Smooth muscle cell (in vitro differentiated cells): ENCODE data around the gene LRRC42. TPM values are rescaled to one million over a fixed set of nuclear protein-coding genes. Genes with fewer than 3 reads are reported as not detected.

Source experiments
- DNase-seq: peaks from one replicate; lab custom pipeline; 2025; ENCODE audit not compliant: unreplicated experiment; lab: John Stamatoyannopoulos, UW
- H2AFZ ChIP-seq: fragments of 200-600 bp; sonication (generic); 2 replicates; pipeline ENCODE4 v1.6.0; 2016; ENCODE audit warnings: antibody characterized with exemption, low read depth, mild to moderate bottlenecking
- H3F3A ChIP-seq: fragments of 200-600 bp; sonication (generic); 2 replicates; pipeline ENCODE4 v1.6.0; 2017; ENCODE audit warnings: antibody characterized with exemption, low read depth
- H3K27ac ChIP-seq: fragments of 200-600 bp; sonication (generic); 2 replicates; pipeline ENCODE4 v1.5.1; 2016; ENCODE audit warnings: low read depth, mild to moderate bottlenecking
- H3K27me3 ChIP-seq: fragments of 200-600 bp; sonication (generic); 2 replicates; pipeline ENCODE4 v1.6.1; 2016; ENCODE audit warnings: low read depth, mild to moderate bottlenecking
- H3K36me3 ChIP-seq: fragments of 200-600 bp; sonication (generic); 2 replicates; pipeline ENCODE4 v1.5.1; 2016; ENCODE audit warnings: low read depth
- H3K4me1 ChIP-seq: fragments of 200-600 bp; sonication (generic); 2 replicates; pipeline ENCODE4 v1.5.1; 2016; ENCODE audit warnings: low read depth
- H3K4me2 ChIP-seq: fragments of 200-600 bp; sonication (generic); 2 replicates; pipeline ENCODE4 v1.6.0; 2016; ENCODE audit warnings: mild to moderate bottlenecking
- H3K4me3 ChIP-seq: fragments of 200-600 bp; sonication (generic); 2 replicates; pipeline ENCODE4 v1.5.1; 2016; ENCODE audit warnings: mild to moderate bottlenecking
- H3K79me2 ChIP-seq: fragments of 200-600 bp; sonication (generic); 2 replicates; pipeline ENCODE4 v1.6.0; 2016; ENCODE audit warnings: low read depth, mild to moderate bottlenecking
- H3K9ac ChIP-seq: fragments of 200-600 bp; sonication (generic); 2 replicates; pipeline ENCODE4 v1.6.0; 2016; ENCODE audit warnings: low read depth
- H3K9me3 ChIP-seq: fragments of 200-600 bp; sonication (generic); replicated peaks from 2 replicates; pipeline ENCODE4 v1.5.1; 2016; ENCODE audit warnings: low read depth
- H4K20me1 ChIP-seq: fragments of 200-600 bp; sonication (generic); 2 replicates; pipeline ENCODE4 v1.6.0; 2016; ENCODE audit warnings: low read depth
- CTCF ChIP-seq: fragments of 200-600 bp; sonication (generic); IDR thresholded peaks from 2 replicates; pipeline ENCODE4 v1.5.1; 2017; ENCODE audit warnings: borderline replicate concordance, mild to moderate bottlenecking, antibody characterized with exemption; ENCODE audit not compliant: insufficient read depth, poor library complexity, severe bottlenecking
- WGBS: methylation state at CpG from one replicate; pipeline ENCODE4 v1.1.7; 2016; ENCODE audit warnings: low lambda C conversion rate; 5-methylcytosine and 5-hydroxymethylcytosine counted together
- polyA plus RNA-seq: library from polyadenylated mRNA; unstranded; fragments of >200 nt; fragmentation: Nextera tagmentation; extraction: Ambion mirVana; gene quantifications from 2 replicates; pipeline ENCODE4 v1.2.1, GENCODE V29; 2016
- total RNA-seq: library from RNA; depleted of rRNA; stranded (reverse); fragments of >200 nt; gene quantifications from 2 replicates; pipeline ENCODE4 v1.2.3, GENCODE V29; 2014

LRRC42 gene
- total and polyA plus RNA-seq, 2 experiments from 2014 or later: 36.5 to 37.0 TPM

- no peak overlapping the region for H3K4me3 ChIP-seq
- H3K27ac ChIP-seq: no peak overlapping the region
- no peak overlapping the region for H3K9ac ChIP-seq
- H3K79me2 ChIP-seq: no peaks in the 10 kb centered on the region
- peaks cover 3% of the 10 kb centered on the region for H3K4me1 ChIP-seq
- H4K20me1 ChIP-seq: peaks cover 17% of the 10 kb centered on the region
- no peaks in the 10 kb centered on the region for H3F3A ChIP-seq
- H3K4me2 ChIP-seq: no peak overlapping the region
- DNase-seq: no peak
- no peak for TF ChIP-seq CTCF
- peaks cover 39% of the 10 kb centered on the region for H3K36me3 ChIP-seq
- no peaks in the 10 kb centered on the region for H3K27me3 ChIP-seq
- no peaks in the 10 kb centered on the region for H3K9me3 ChIP-seq
- H2AFZ ChIP-seq: no peak overlapping the region
- WGBS: 96% methylated on average over 4 of the region's 4 CpGs
Measured at GRCh38 chr1:53962395-53962794, 16.2 kb downstream of the LRRC42 start.

DNA sequence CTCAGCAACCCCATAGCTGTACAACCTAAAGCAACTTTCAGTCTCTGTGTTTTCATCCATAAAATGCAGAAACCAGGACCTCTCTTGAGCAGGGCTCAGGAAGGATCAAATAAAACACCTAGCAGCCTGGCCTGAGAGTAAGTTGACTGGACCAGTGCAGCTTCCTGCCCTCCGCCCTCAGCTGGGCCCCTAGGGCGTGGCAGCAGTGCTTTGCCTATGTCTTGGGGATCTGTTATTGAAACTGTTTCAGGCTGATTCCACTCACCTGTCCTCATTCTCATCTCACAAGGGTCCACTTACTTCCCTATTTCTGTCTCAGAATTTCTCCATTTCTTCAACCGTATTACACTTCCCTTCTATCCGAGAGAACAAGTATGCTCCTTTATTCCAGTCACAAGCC lies 17.3 kb downstream of the LRRC42 start:
- H3K79me2 ChIP-seq: no peaks in the 10 kb centered on the region
- no peak overlapping the region for H3K9ac ChIP-seq
- H3K9me3 ChIP-seq: no peaks in the 10 kb centered on the region
- H3F3A ChIP-seq: no peaks in the 10 kb centered on the region
- H2AFZ ChIP-seq: no peak overlapping the region
- no peaks in the 10 kb centered on the region for H3K4me1 ChIP-seq
- no peak for TF ChIP-seq CTCF
- no peak overlapping the region for H3K27ac ChIP-seq
- peaks cover 41% of the 10 kb centered on the region for H3K36me3 ChIP-seq
- no peak overlapping the region for H3K4me3 ChIP-seq
- no peak overlapping the region for H3K4me2 ChIP-seq
- no peak for DNase-seq
- no peaks in the 10 kb centered on the region for H3K27me3 ChIP-seq
- H4K20me1 ChIP-seq: peaks cover 11% of the 10 kb centered on the region
- 99% methylated on average over 4 of the region's 4 CpGs for WGBS

DNA sequence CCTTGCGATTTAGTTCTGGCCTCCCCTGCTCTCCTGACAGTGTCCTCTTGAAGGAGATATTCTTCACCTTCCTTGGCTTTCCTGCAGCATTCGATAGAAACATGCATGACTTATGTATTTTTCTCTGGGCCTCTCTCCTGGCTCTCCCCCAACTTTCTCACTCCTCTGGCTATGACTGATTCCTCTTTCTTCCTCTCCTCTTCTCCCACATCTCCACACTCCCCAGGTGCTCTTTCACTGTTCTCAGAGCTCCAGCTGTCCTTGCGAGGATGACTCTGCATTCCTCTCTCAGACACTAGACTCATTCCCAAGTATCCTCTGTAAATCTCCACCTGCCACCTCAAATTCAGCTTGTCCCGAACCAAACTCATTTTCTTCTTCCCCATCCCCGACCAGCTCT lies 18.0 kb downstream of the LRRC42 start:
- no peak overlapping the region for H3K4me3 ChIP-seq
- H2AFZ ChIP-seq: no peak overlapping the region
- no peak overlapping the region for H3K9ac ChIP-seq
- H3K36me3 ChIP-seq: peaks cover 41% of the 10 kb centered on the region
- H3K27me3 ChIP-seq: no peaks in the 10 kb centered on the region
- no peak for TF ChIP-seq CTCF
- no peaks in the 10 kb centered on the region for H3K79me2 ChIP-seq
- H4K20me1 ChIP-seq: peaks cover 11% of the 10 kb centered on the region
- H3K27ac ChIP-seq: no peak overlapping the region
- no peaks in the 10 kb centered on the region for H3K4me1 ChIP-seq
- H3K9me3 ChIP-seq: no peaks in the 10 kb centered on the region
- no peak overlapping the region for H3K4me2 ChIP-seq
- H3F3A ChIP-seq: no peaks in the 10 kb centered on the region
- 96% methylated on average over 5 of the region's 5 CpGs for WGBS
- no peak for DNase-seq

- no peak for DNase-seq
- no peak for TF ChIP-seq CTCF
- H3F3A ChIP-seq: no peaks in the 10 kb centered on the region
- WGBS: 98% methylated on average over 3 of the region's 3 CpGs
- H3K4me1 ChIP-seq: no peaks in the 10 kb centered on the region
- no peaks in the 10 kb centered on the region for H3K27me3 ChIP-seq
- H3K79me2 ChIP-seq: no peaks in the 10 kb centered on the region
- H3K4me2 ChIP-seq: no peak overlapping the region
- H3K36me3 ChIP-seq: peaks cover 40% of the 10 kb centered on the region
- H2AFZ ChIP-seq: no peak overlapping the region
- H3K27ac ChIP-seq: no peak overlapping the region
- H3K9me3 ChIP-seq: no peaks in the 10 kb centered on the region
- H3K4me3 ChIP-seq: no peak overlapping the region
- peaks cover 6% of the 10 kb centered on the region for H4K20me1 ChIP-seq
- no peak overlapping the region for H3K9ac ChIP-seq
Measured at GRCh38 chr1:53966794-53967193, 20.6 kb downstream of the LRRC42 start.
